SIG-M5 treated with dmso at 0.1 percent for 504 hours (cell line): Measurements from ENCODE around the gene KRTAP10-11.

Experiments used
- DNase-seq: peaks from one replicate; lab custom pipeline; 2025; ENCODE audit not compliant: unreplicated experiment; lab: John Stamatoyannopoulos, UW

Gene KRTAP10-11

DNA sequence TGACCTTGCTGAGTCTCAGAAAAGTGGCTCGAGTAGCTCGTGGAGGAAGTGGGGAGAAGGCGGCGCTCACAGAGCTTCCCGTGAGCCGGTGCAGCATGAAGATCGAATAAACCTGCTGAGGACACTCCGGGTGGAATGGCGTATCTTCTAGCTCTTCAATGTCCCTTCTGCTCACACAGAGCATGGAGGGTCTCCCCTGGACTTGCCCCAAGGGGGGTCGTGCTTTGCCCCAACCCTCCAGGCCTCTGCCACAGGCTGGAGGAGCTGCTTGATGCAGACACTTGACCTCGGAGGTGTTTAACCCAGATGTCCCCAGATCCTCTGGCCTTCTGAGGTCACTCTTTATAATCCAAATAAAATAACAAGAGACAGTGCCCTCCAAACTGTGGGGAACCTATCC lies 48.6 kb downstream of the KRTAP10-11 start:
- DNase-seq, result no peak

DNA sequence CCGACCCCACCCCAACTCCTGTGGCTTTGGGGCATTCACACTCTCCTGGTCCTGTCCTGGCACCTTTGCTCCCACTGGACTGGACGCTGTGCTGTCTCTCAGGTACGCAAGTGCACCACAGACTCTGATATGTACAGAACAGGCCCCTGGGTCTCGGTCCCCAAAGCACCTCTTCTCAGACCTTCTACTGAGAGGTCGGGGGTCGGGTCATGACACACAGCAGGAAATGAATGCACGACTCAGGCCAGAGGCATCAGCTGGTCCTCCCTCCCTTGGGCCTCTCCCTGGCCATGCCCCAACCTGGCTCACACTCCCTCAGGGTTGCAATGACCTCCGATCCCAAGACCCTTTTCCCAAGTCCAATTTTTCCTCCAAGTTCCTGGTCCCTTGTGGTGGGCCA lies 49.0 kb downstream of the KRTAP10-11 start:
- DNase-seq, result no peak

DNA sequence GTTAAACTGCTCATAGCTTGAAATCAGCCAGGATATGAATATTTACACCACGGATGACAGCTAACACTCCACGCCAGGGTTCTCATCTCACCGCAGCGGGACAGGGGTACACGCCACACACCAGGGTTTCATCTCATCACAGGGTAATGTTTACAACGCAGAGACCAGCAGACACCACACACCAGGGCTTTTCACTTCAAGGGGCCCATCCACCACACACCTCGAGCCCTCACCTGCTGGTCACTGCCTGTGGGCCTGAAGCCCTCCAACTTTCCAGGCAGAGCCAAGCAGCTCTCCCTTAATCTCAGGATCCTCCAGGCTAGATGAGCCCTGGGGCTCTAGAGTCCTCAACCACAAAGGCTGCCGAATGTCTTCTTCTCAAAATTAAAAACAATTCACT lies 49.4 kb downstream of the KRTAP10-11 start:
- no peak for DNase-seq

DNA sequence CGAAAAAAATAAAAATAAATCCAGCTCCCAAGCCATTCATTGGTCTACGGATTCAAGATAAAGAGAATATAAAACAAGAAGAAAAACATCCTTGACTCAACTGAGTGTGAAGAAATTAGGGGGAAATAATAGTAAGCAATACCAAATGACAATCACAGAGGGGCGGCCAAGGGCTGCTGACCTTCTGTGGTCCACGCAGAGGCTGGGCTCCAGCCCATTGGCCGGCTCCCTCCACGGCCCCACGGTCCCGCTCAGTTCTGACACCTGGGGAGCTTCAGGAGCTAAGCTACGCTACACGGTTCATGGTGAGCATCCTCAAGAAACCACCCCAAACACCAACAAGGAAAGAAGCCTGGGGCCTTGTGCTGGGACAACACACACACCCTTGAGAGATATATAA lies 50.4 kb downstream of the KRTAP10-11 start:
- no peak for DNase-seq
